Measurements from ENCODE around the gene TNP2.

Gene TNP2

DNA sequence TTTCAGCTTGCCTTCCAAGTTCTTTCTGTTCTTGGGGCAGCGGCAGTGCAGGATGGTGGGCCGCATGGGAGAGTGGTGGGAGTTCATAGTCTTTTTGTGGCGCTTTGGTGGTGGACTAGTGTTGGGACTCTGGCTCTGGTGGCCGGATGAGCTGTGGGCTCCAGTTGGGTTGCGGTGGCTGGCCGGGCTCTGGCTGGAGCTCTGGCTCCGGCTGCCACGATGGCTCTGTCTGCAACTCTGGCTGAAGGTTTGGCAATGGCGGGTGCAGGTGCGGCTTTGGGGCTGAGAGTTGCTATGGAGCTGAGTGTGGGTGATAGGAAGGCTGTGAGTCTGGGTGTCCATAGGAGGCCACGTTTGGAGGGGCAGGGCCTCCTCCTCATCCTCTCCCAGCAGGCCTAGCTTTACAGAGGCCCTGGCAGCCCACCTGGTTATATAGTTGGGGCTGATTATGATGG, at the start of gene TNP2:
Gene TNP2, minus strand, starts transcription at position 405 of the 455 bp plus-strand sequence. Its CDS starts 63 bp downstream, at position 342.
- no peak for DNase-seq

DNA sequence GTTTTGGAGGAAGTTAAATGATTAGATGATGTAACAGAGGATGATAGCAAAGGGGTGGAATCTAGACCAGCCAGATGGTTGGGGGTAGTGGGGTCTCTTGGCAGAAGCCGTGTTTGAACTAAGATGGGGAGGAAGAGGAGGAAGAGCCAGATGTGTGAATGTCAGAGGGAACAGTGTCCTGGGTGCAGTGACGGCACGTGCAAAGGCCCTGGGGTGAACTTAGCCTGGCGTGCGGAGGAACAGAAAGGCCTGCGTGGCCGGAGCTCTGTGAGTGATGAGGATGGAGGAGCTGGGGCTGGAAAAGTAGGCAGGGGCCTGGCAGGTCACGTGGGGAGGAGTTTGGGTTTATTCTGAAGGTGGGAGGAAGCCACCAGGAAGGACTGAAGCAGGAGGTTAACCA, 49.7 kb upstream of the TNP2 start:
- no peak for DNase-seq

- DNase-seq, result peak; percentile 97
Measured at GRCh38 chr16:11316331-11317015, 47.3 kb upstream of the TNP2 start.

GRCh38 chr16:11315510-11315909, 46.4 kb upstream of the TNP2 start:
- DNase-seq, result peak; percentile 98

DNA sequence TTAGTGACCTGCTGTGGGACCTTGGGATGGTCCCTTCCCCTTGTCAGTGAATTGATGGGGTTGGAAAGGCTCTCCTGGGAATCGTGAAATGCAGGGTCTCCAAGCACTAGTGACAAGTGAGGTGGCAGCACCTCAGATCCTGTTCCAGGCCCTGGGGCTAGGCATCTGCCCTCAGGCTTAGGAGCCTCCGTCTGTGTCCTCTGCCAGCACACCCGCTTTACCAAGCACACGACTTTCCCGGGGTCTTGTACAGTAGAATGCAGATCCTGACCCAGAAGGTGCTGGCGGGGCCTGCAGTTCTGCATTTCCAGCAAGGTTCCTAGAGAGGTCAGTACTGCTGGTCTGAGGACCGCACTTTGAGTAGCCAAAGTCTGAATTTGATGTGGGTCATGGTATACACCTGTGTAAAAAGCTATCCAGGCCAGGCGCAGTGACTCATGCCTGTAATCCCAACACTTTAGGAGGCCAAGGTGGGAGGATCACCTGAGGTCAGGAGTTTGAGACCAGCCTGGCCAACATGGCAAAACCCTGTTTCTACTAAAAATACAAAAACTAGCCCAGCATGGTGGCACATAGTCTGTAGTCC, 45.3 kb upstream of the TNP2 start:
- no peak for DNase-seq

GRCh38 chr16:11313493-11314308, 44.6 kb upstream of the TNP2 start:
- no peak for DNase-seq

- DNase-seq, result peak; percentile 86
Measured at GRCh38 chr16:11312718-11313492, 43.8 kb upstream of the TNP2 start.

GRCh38 chr16:11310997-11311561, 42.0 kb upstream of the TNP2 start:
- DNase-seq, result no peak

DNA sequence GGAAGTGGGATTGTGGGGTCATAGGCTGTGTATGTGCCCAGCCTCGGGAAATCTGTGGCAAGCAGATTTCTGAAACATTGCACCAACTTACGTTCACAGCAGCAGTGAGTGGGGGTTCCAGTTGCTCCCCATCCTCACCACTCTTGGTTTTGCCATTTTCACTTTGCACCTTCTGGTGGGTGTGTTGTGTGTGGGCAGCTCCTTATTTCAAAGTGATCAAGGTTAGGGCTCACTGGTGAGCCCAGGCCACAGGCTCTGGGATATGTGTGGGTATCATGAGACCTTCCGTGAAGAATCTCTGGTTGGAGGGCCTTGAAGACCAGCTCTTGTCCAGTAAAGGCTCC, 41.5 kb upstream of the TNP2 start:
- no peak for DNase-seq

- no peak for DNase-seq
Measured at GRCh38 chr16:11309895-11310633, 40.9 kb upstream of the TNP2 start.

DNA sequence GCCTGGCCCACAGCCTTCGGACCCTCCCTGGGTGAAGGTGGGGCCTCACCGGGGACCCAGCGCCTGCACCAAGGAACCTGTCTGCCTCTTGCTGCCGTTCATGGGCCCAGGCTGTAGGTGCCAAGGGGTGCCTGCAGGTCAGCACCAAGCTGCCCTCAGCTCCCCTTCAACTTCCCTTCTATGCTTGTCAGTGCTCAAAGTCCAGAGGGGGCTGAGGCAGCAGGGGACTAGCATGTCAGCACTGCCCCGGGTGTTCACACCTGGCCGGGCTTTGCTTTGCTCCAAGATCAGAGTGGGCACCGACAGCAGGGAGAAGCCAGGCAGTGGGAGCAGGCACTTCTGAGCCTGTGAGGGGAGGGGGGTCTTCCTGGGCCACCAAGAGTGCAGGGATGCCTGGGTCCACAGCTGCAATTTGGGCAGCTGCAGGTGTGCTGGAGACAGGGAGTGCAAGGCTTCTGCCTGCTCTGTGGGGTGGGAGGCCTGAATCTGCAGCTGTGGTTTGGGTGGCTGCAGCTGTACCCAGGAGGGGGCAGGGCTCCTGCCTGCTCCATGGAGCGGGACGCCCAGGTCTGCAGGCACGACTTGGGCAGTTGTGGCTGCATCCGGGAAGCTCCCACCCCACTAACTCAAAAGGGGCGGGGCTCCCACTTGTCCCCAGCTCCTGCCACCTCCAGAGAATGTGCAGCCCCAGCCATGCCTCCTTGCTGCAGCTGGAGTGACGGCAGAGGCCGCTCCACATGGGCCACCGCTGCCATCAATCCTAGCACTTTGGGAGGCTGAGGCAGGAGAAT, 39.6 kb upstream of the TNP2 start:
- DNase-seq, result no peak

GRCh38 chr16:11307639-11308492, 38.7 kb upstream of the TNP2 start:
- DNase-seq, result no peak

- no peak for DNase-seq
Measured at GRCh38 chr16:11306997-11307638, 38.0 kb upstream of the TNP2 start.

GRCh38 chr16:11306381-11306780, 37.3 kb upstream of the TNP2 start:
- DNase-seq, result no peak

DNA sequence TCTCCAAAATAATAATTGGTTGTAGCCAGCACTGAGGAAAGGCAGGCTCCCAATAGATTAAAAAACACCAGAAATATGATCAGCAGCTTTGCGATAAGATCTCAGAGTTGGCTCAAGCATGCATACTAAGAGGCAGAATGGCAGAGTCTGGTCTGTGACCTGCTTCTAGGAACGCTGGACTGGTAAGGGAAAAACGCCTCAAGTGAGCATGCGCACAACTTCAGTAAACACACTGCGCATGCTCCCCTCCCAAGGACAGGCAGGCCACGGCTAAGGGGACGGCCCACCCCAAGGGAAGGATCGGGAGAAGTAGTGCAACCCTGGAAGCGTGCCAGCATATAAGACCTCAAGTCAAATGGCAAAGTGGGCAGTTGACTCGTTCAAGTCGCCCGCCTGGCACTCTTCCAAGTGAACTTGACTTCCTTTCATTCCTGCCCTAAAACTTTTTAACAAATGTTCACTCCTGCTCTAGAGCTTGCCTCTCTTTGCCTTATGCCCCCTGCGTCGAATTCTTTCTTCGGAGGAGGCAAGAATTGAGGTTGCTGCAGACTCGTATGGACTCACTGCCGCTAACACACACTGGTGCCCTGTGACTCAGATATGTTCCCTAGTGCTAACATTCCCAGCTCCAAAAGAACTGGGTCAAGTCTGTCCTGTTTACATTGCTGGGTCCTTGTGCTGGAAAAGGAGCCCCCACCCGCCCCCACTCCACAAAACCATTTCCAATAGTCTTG, 34.4 kb upstream of the TNP2 start:
- DNase-seq, result no peak

- no peak for DNase-seq
Measured at GRCh38 chr16:11302977-11303376, 33.9 kb upstream of the TNP2 start.

DNA sequence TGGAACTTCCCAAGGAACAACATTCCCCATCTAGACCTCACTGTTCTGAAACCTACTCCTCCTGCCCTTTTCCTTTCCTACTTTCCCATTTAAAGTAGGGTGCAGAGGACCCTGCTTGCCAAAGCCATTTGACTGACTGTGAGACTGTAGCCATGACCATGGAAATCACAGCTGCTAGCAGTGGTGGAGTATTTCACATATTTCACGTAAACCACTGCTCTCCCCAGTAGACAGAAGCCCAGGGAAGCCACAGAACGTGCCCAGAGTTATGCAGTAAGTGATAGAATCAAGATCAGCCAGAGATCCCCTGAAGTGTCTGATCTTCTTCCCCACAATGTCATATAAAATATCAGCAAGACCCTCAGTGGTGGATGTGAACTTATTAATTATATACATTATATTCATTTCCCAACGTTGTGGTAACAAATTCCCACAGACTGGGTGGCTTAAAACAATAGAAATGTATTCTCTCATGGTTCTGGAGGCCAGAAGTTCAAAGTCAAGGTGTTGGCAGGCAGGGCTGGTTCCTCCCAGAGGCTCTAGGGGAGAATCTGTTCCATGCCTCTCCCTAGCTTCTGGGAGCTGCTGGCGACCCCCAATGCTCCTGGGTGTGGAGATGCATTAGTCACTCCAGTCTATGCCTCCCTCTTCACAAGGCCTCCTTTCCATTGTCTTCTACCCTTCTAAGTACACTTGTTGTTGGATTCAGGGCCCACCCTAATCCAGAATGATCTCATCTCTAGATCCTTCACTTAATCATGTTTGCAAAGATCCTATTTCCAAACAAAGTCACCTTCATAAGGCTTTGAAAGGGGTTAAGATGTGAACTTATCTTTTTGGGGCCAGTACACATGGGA, 32.7 kb upstream of the TNP2 start:
- no peak for DNase-seq

DNA sequence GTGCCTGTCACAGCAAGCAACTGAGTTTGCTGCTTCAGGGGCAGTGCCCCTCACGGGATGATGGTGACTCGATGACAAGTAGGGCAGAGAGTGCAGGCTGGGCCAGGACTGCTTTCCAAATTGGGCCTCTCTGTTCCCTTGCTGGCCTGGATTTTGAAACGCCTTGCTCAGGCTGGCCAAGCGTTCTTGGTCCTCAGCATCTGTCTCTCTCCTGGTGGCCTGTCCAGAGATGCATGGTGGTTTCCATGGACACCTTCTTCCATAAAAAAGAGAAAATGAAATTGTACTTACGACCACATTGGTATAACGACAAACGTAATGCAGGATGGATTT, 31.4 kb upstream of the TNP2 start:
- DNase-seq, result no peak
